ENCODE data around the gene LPIN1. TPM values are rescaled to one million over a fixed set of nuclear protein-coding genes. Genes with fewer than 3 reads are reported as not detected.

Gene LPIN1
- total and polyA plus RNA-seq, 2 of the 13 experiments (the other 11 are each of a cell fraction or from before 2014, with no cell fraction given) = 9.7 to 19.4 TPM

DNA sequence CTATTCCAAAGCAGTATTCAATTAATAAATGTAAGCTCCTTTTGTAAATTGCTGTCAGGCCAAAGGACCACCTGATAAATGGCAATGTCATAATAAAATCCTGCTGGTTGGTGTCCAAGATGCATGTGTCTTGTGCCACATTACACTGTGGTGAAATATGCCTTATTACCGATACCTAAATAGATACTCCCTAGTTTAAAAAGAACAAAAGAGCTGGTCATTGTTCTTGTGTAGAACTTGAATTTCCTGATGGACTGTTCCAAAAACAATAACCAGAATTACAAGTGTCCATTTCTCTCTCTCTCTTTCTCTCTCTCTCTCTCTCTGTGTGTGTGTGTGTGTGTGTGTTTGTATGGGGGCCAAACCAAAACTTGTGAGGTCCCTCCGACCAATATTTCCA lies 13.8 kb upstream of the LPIN1 start:
- H3K36me3 ChIP-seq (replicated peaks in 1 of 2; ENCODE audit: control insufficient read depth in 1 of 2, insufficient read depth in 2 of 2, low read length in 2 of 2) = no peaks in the 10 kb centered on the region
- no peak overlapping the region for H3K4me2 ChIP-seq (ENCODE audit: low read depth, low read length)
- intact Hi-C loops (cut with micrococcal nuclease; ENCODE audit: unreplicated experiment) = no loop called here
- H3K9ac ChIP-seq (ENCODE audit: insufficient read depth, low read depth, low read length) = no peak overlapping the region
- TF ChIP-seq ZNF350 (CRISPR knock-in tag; IDR thresholded peaks at IDR 0.05; ENCODE audit: borderline replicate concordance, low read depth) (no peak), MBD4 (IDR thresholded peaks at IDR 0.05; ENCODE audit: borderline replicate concordance, low read length) (no peak), RBM22 (optimal IDR thresholded peaks at IDR 0.05; ENCODE audit: low read length) (no peak), THYN1 (CRISPR knock-in tag; IDR thresholded peaks at IDR 0.05; ENCODE audit: borderline replicate concordance, low read depth) (no peak), CENPX (CRISPR knock-in tag; IDR thresholded peaks at IDR 0.05) (no peak), ELF1 (CRISPR knock-in tag; IDR thresholded peaks at IDR 0.05) (no peak), SP140L (CRISPR knock-in tag; IDR thresholded peaks at IDR 0.05; ENCODE audit: borderline replicate concordance) (no peak), CHCHD3 (CRISPR knock-in tag; IDR thresholded peaks at IDR 0.05) (no peak), TSC22D2 (CRISPR knock-in tag; IDR thresholded peaks at IDR 0.05; ENCODE audit: borderline replicate concordance) (no peak), ZNF451 (CRISPR knock-in tag; IDR thresholded peaks at IDR 0.05) (no peak), KLF12 (CRISPR knock-in tag; IDR thresholded peaks at IDR 0.05; ENCODE audit: borderline replicate concordance) (no peak), NBN (conservative IDR thresholded peaks at IDR 0.05) (no peak), POGZ (CRISPR knock-in tag; IDR thresholded peaks at IDR 0.05) (no peak), ZNF83 (CRISPR knock-in tag; IDR thresholded peaks at IDR 0.05; ENCODE audit: borderline replicate concordance) (no peak)
- in situ Hi-C loops (cut with HindIII; ENCODE audit: extremely low pct_ligation_motif_present, low pct_unique_long_range_greater_than_20kb) = no loop called here
- no peak overlapping the region for H2AFZ ChIP-seq (ENCODE audit: low read length)
- CTCF ChIA-PET (ENCODE audit: low intra/inter-chr PET ratio, low total read pairs) = no interaction called here
- FAIRE-seq = no peak
- POLR2A ChIA-PET = no interaction called here
- 49% methylated on average over 2 of the region's 2 CpGs for WGBS (ENCODE audit: low lambda C conversion rate)
- H3K27me3 ChIP-seq (ENCODE audit: control insufficient read depth in 1 of 2, insufficient read depth in 2 of 2, low read length in 2 of 2) = no peaks in the 10 kb centered on the region; a peak in 1 of 5 replicates
- H4K20me1 ChIP-seq (ENCODE audit: insufficient read depth, low read length) = no peaks in the 10 kb centered on the region
- H3K4me1 ChIP-seq (ENCODE audit: insufficient read depth, low read length) = peaks cover 8% of the 10 kb centered on the region
- no TSS peak for BruUV-seq (replicated peaks)
- no peaks in the 10 kb centered on the region for H3K79me2 ChIP-seq (ENCODE audit: insufficient read depth, low read length)
- no peak for ATAC-seq
- no peak overlapping the region for H3K4me3 ChIP-seq (replicated peaks in 1 of 3; ENCODE audit: insufficient read depth in 1 of 3, low read depth in 2 of 3, low read length in 3 of 3)
- H3K27ac ChIP-seq (ENCODE audit: extremely low read length, insufficient read depth, low read length) = no peak overlapping the region
- no peak for DNase-seq (ENCODE audit: low spot score)
- H3K9me3 ChIP-seq (ENCODE audit: low read length) = no peaks in the 10 kb centered on the region
